GM23338 (cell line): ENCODE measurements around the gene LINC00305. TPM values are rescaled to one million over a fixed set of nuclear protein-coding genes. Genes with fewer than 3 reads are reported as not detected.

Experiments
- ATAC-seq: fragments of 200-7000 bp; cut with Tn5 transposase; 3 replicates; pipeline ENCODE4 v1.9.1; 2020
- DNase-seq: peaks from one replicate; pipeline ENCODE4 v3.0.0-alpha.2; 2015; ENCODE audit warnings: low spot score
- H2AFZ ChIP-seq: fragments of 200-600 bp; sonication (generic); 2 replicates; pipeline ENCODE4 v1.8.0; 2016; ENCODE audit warnings: antibody characterized with exemption, mild to moderate bottlenecking, moderate library complexity
- H3F3A ChIP-seq: fragments of 200-600 bp; sonication (generic); replicated peaks from 2 replicates; pipeline ENCODE4 v1.8.0; 2017; ENCODE audit warnings: antibody characterized with exemption, mixed run types, low read depth
- H3K27ac ChIP-seq: fragments of 200-600 bp; sonication (generic); 2 replicates; pipeline ENCODE4 v1.6.1; 2016; ENCODE audit warnings: low read depth
- H3K27me3 ChIP-seq: fragments of 200-600 bp; sonication (generic); 2 replicates; pipeline ENCODE4 v1.8.0; 2016; ENCODE audit warnings: mild to moderate bottlenecking, mixed run types, moderate library complexity; ENCODE audit not compliant: insufficient read depth
- H3K36me3 ChIP-seq: fragments of 200-600 bp; sonication (generic); 2 replicates; pipeline ENCODE4 v1.8.0; 2016; ENCODE audit warnings: mild to moderate bottlenecking; ENCODE audit not compliant: insufficient read depth
- H3K4me1 ChIP-seq: fragments of 200-600 bp; sonication (generic); 2 replicates; pipeline ENCODE4 v1.8.0; 2016; ENCODE audit warnings: mild to moderate bottlenecking, moderate library complexity; ENCODE audit not compliant: insufficient read depth
- H3K4me2 ChIP-seq: fragments of 200-600 bp; sonication (generic); 2 replicates; pipeline ENCODE4 v1.7.1; 2017; ENCODE audit warnings: mixed run types
- H3K4me3 ChIP-seq: fragments of 200-600 bp; sonication (generic); 2 replicates; pipeline ENCODE4 v1.6.1; 2016; ENCODE audit warnings: mixed run types
- H3K79me2 ChIP-seq: fragments of 200-600 bp; sonication (generic); replicated peaks from 2 replicates; pipeline ENCODE4 v1.8.0; 2017; ENCODE audit warnings: mild to moderate bottlenecking; ENCODE audit not compliant: insufficient read depth
- H3K9me2 ChIP-seq: fragments of 200-600 bp; sonication (generic); 2 replicates; pipeline ENCODE4 v1.8.0; 2017; ENCODE audit not compliant: insufficient read depth
- H4K20me1 ChIP-seq: fragments of 200-600 bp; sonication (generic); replicated peaks from 2 replicates; pipeline ENCODE4 v1.8.0; 2017; ENCODE audit warnings: mild to moderate bottlenecking; ENCODE audit not compliant: insufficient read depth
- H3K27ac Mint-ChIP-seq: 2 replicates; pipeline ENCODE4 v1.8.0; 2020; ENCODE audit warnings: inconsistent platforms, mild to moderate bottlenecking, moderate library complexity, mixed read lengths
- H3K27me3 Mint-ChIP-seq: 3 replicates; pipeline ENCODE4 v1.8.0; 2022; ENCODE audit warnings: low read depth, mild to moderate bottlenecking, moderate library complexity, mixed read lengths, inconsistent platforms; ENCODE audit not compliant: insufficient read depth, poor library complexity
- H3K36me3 Mint-ChIP-seq: 3 replicates; pipeline ENCODE4 v1.8.0; 2021; ENCODE audit warnings: low read depth, mild to moderate bottlenecking, inconsistent platforms, moderate library complexity, mixed read lengths
- H3K4me1 Mint-ChIP-seq: 3 replicates; pipeline ENCODE4 v1.8.0; 2020; ENCODE audit warnings: mild to moderate bottlenecking, inconsistent platforms, mixed read lengths
- H3K4me3 Mint-ChIP-seq: 3 replicates; pipeline ENCODE4 v1.8.0; 2021; ENCODE audit warnings: moderate library complexity, mild to moderate bottlenecking, inconsistent platforms, mixed read lengths
- H3K9me3 Mint-ChIP-seq: 3 replicates; pipeline ENCODE4 v1.8.0; 2020; ENCODE audit warnings: moderate library complexity, mild to moderate bottlenecking, inconsistent platforms, mixed read lengths
- CTCF ChIP-seq, 2 experiments: fragments of 200-600 bp in 1 of 2; sonication (generic) in 1 of 2; conservative IDR thresholded peaks; 2 replicates each; pipeline versions ENCODE4 v1.5.1 to v1.6.1; 2016 to 2017; ENCODE audit warnings: antibody characterized with exemption in 2 of 2, low read depth in 2 of 2, mild to moderate bottlenecking in 2 of 2, moderate library complexity in 1 of 2
- REST ChIP-seq: IDR thresholded peaks from one replicate; pipeline ENCODE4 v1.6.1; 2018; ENCODE audit warnings: antibody characterized with exemption; ENCODE audit not compliant: unreplicated experiment
- ZNF114 ChIP-seq: fragments of 250-450 bp; sonication (Bioruptor Pico); IDR thresholded peaks from 2 replicates; pipeline ENCODE4 v1.5.0; 2020; ENCODE audit warnings: mild to moderate bottlenecking, moderate library complexity
- ZNF462 ChIP-seq: fragments of 250-450 bp; sonication (Bioruptor Pico); IDR thresholded peaks from 2 replicates; pipeline ENCODE4 v1.5.0; 2020; ENCODE audit warnings: mild to moderate bottlenecking, moderate library complexity
- polyA plus RNA-seq: library from polyadenylated mRNA; unstranded; fragments of >200 nt; fragmentation: Nextera tagmentation; extraction: Ambion mirVana; gene quantifications from 2 replicates; pipeline ENCODE4 v1.2.1, GENCODE V29; 2016
- total RNA-seq: library from RNA; depleted of rRNA; stranded (reverse); fragments of >200 nt; shearing (Covaris generic); gene quantifications from 2 replicates; pipeline ENCODE4 v1.2.3, GENCODE V29; 2014

LINC00305 gene
- total and polyA plus RNA-seq, 2 experiments from 2014 or later, result not detected

GRCh38 chr18:64115881-64116280, 33.0 kb downstream of the LINC00305 start (continued):
- TF ChIP-seq ZNF462 (no peak), REST (no peak)

- H3K4me1 ChIP-seq, result peaks cover 19% of the 10 kb centered on the region
- DNase-seq (no peak), ATAC-seq (no peak)
- Mint-ChIP-seq H3K27ac (no peak overlapping the region), H3K4me1 (peaks cover 12% of the 10 kb centered on the region), H3K27me3 (no peaks in the 10 kb centered on the region), H3K36me3 (peaks cover 11% of the 10 kb centered on the region; the same call in 1 of the 3 replicates), H3K9me3 (peaks cover 3% of the 10 kb centered on the region; the same call in 1 of the 3 replicates), H3K4me3 (no peak overlapping the region)
- H3K9me2 ChIP-seq, result peaks cover 25% of the 10 kb centered on the region
- H3K27me3 ChIP-seq, result no peaks in the 10 kb centered on the region
- no peaks in the 10 kb centered on the region for H3K36me3 ChIP-seq
- H2AFZ ChIP-seq, result no peak overlapping the region
- H3K4me3 ChIP-seq, result no peak overlapping the region
- TF ChIP-seq CTCF (conservative IDR thresholded peaks at IDR 0.05; ENCODE audit: low read depth in 2 of 2) (no peak), REST (no peak), ZNF114 (CRISPR knock-in tag) (no peak)
- no peaks in the 10 kb centered on the region for H3K79me2 ChIP-seq
- no peaks in the 10 kb centered on the region for H3F3A ChIP-seq
- H4K20me1 ChIP-seq, result no peaks in the 10 kb centered on the region
- H3K4me2 ChIP-seq, result no peak overlapping the region
- H3K27ac ChIP-seq, result no peak overlapping the region
Observed at GRCh38 chr18:64111950-64112349, 36.9 kb downstream of the LINC00305 start.
